ENCODE measurements around the gene ACY1.

Gene ACY1

DNA sequence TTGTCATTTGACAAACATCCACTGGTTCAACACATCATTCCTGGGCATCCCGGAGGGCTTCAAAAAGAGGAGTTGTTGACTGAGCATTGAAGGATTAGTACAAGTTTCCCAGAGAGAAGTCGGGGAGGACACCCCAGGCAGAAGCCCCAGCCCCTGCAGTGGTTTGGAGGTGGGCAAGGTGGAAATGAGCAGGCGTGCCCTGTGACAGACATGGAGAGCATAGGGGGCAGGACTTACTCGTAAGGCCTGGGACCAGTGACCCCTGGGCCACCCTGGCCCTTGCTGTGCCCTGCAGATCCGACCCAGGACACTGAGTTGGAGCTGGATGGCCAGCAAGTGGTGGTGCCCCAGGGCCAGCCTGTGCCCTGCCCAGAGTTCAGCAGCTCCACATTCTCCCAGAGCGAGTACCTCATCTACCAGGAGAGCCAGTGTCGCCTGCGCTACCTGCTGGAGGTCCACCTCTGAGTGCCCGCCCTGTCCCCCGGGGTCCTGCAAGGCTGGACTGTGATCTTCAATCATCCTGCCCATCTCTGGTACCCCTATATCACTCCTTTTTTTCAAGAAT, 35.2 kb upstream of the ACY1 start:
- TF ChIP-seq ZNF565 (CRISPR knock-in tag; conservative IDR thresholded peaks at IDR 0.05; ENCODE audit: low read depth) (no peak), RARB (CRISPR knock-in tag; IDR thresholded peaks at IDR 0.05) (no peak), POU6F1 (CRISPR knock-in tag; IDR thresholded peaks at IDR 0.05; ENCODE audit: borderline replicate concordance, low read depth) (no peak), TOX (CRISPR knock-in tag; IDR thresholded peaks at IDR 0.05; ENCODE audit: borderline replicate concordance) (no peak), ZNF8 (CRISPR knock-in tag; IDR thresholded peaks at IDR 0.05) (no peak)
- no peak for ATAC-seq

- TF ChIP-seq RARB (CRISPR knock-in tag; IDR thresholded peaks at IDR 0.05) (no peak), CREB5 (CRISPR knock-in tag; IDR thresholded peaks at IDR 0.05; ENCODE audit: low read depth) (no peak), TOX (CRISPR knock-in tag; IDR thresholded peaks at IDR 0.05; ENCODE audit: borderline replicate concordance) (no peak), CSDC2 (CRISPR knock-in tag; IDR thresholded peaks at IDR 0.05) (no peak), TCF4 (CRISPR knock-in tag; IDR thresholded peaks at IDR 0.05; ENCODE audit: borderline replicate concordance) (no peak), CSRNP3 (CRISPR knock-in tag; IDR thresholded peaks at IDR 0.05) (no peak)
- ATAC-seq: no peak
Observed at GRCh38 chr3:51949121-51949520, 34.2 kb upstream of the ACY1 start.

DNA sequence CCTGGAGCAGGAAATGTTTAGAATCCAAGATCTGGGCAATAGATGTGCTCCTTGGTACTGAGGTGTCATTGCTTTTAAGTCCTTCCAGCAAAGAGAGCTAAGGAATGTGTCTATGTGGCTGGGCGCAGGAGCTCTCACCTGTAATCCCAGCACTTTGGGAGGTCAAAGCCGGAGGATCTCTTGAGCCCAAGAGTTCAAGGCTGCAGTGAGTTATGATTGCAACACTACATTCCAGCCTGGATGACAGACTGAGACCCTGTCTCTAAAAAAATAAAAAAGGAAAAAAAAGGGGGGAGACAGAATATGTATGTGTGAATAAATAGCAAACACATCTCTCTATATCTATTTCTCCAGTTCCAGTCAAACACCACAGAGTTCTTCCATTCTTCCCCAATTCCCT, 32.4 kb upstream of the ACY1 start:
- no peak for ATAC-seq
- TF ChIP-seq, protein P1, sequence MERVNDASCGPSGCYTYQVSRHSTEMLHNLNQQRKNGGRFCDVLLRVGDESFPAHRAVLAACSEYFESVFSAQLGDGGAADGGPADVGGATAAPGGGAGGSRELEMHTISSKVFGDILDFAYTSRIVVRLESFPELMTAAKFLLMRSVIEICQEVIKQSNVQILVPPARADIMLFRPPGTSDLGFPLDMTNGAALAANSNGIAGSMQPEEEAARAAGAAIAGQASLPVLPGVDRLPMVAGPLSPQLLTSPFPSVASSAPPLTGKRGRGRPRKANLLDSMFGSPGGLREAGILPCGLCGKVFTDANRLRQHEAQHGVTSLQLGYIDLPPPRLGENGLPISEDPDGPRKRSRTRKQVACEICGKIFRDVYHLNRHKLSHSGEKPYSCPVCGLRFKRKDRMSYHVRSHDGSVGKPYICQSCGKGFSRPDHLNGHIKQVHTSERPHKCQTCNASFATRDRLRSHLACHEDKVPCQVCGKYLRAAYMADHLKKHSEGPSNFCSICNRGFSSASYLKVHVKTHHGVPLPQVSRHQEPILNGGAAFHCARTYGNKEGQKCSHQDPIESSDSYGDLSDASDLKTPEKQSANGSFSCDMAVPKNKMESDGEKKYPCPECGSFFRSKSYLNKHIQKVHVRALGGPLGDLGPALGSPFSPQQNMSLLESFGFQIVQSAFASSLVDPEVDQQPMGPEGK (CRISPR knock-in tag; IDR thresholded peaks at IDR 0.05; ENCODE audit: borderline replicate concordance): no peak
- no peak for TF ChIP-seq ESRRG (CRISPR knock-in tag; IDR thresholded peaks at IDR 0.05)
- no peak for TF ChIP-seq TSHZ2 (CRISPR knock-in tag; IDR thresholded peaks at IDR 0.05)
- no peak for TF ChIP-seq ARNTL (CRISPR knock-in tag; IDR thresholded peaks at IDR 0.05; ENCODE audit: borderline replicate concordance, low read depth)
- no peak for TF ChIP-seq CSDC2 (CRISPR knock-in tag; IDR thresholded peaks at IDR 0.05)
- no peak for TF ChIP-seq POU6F1 (CRISPR knock-in tag; IDR thresholded peaks at IDR 0.05; ENCODE audit: borderline replicate concordance, low read depth)
- TF ChIP-seq TCF4 (CRISPR knock-in tag; IDR thresholded peaks at IDR 0.05; ENCODE audit: borderline replicate concordance): no peak
- TF ChIP-seq TOX (CRISPR knock-in tag; IDR thresholded peaks at IDR 0.05; ENCODE audit: borderline replicate concordance): no peak
- TF ChIP-seq ZFP3 (CRISPR knock-in tag; IDR thresholded peaks at IDR 0.05): no peak
- TF ChIP-seq BACH2 (CRISPR knock-in tag; IDR thresholded peaks at IDR 0.05; ENCODE audit: borderline replicate concordance): no peak
- no peak for TF ChIP-seq CREB5 (CRISPR knock-in tag; IDR thresholded peaks at IDR 0.05; ENCODE audit: low read depth)
- TF ChIP-seq SNAI2 (CRISPR knock-in tag; IDR thresholded peaks at IDR 0.05): no peak
- TF ChIP-seq GLIS3 (CRISPR knock-in tag; IDR thresholded peaks at IDR 0.05): no peak
- TF ChIP-seq ZFP30 (CRISPR knock-in tag; IDR thresholded peaks at IDR 0.05): no peak
- no peak for TF ChIP-seq ZC3H10 (CRISPR knock-in tag; IDR thresholded peaks at IDR 0.05)
- TF ChIP-seq CSRNP3 (CRISPR knock-in tag; IDR thresholded peaks at IDR 0.05): no peak
- TF ChIP-seq ZNF565 (CRISPR knock-in tag; conservative IDR thresholded peaks at IDR 0.05; ENCODE audit: low read depth): no peak
- TF ChIP-seq OSR1 (CRISPR knock-in tag; IDR thresholded peaks at IDR 0.05): no peak
- TF ChIP-seq ZNF70 (CRISPR knock-in tag; IDR thresholded peaks at IDR 0.05): no peak
- TF ChIP-seq ZNF8 (CRISPR knock-in tag; IDR thresholded peaks at IDR 0.05): no peak
